ENCODE data around the gene TMEM273.

The TMEM273 gene

GRCh38 chr10:49175587-49176309 is 12.4 kb downstream of the TMEM273 start:
- DNase-seq (ENCODE audit: low spot score) = no peak

- no peak for DNase-seq (ENCODE audit: low spot score)
Observed at GRCh38 chr10:49174926-49175500, 13.2 kb downstream of the TMEM273 start.

- DNase-seq (ENCODE audit: low spot score) = no peak
Observed at GRCh38 chr10:49174261-49174925, 13.8 kb downstream of the TMEM273 start.

GRCh38 chr10:49173853-49174252 is 14.3 kb downstream of the TMEM273 start:
- no peak for DNase-seq (ENCODE audit: low spot score)

- no peak for DNase-seq (ENCODE audit: low spot score)
Observed at GRCh38 chr10:49173201-49173772, 14.9 kb downstream of the TMEM273 start.

- no peak for DNase-seq (ENCODE audit: low spot score)
Observed at GRCh38 chr10:49172777-49173132, 15.4 kb downstream of the TMEM273 start.

- DNase-seq (ENCODE audit: low spot score) = no peak
Observed at GRCh38 chr10:49172061-49172776, 16.0 kb downstream of the TMEM273 start.

GRCh38 chr10:49171326-49172060 is 16.7 kb downstream of the TMEM273 start:
- no peak for DNase-seq (ENCODE audit: low spot score)

GRCh38 chr10:49170632-49171325 is 17.4 kb downstream of the TMEM273 start:
- DNase-seq (ENCODE audit: low spot score) = no peak

- DNase-seq (ENCODE audit: low spot score) = no peak
Observed at GRCh38 chr10:49169776-49170175, 18.4 kb downstream of the TMEM273 start.

GRCh38 chr10:49168831-49169500 is 19.2 kb downstream of the TMEM273 start:
- no peak for DNase-seq (ENCODE audit: low spot score)

GRCh38 chr10:49168171-49168540 is 20.0 kb downstream of the TMEM273 start:
- no peak for DNase-seq (ENCODE audit: low spot score)

- DNase-seq (ENCODE audit: low spot score) = no peak
Observed at GRCh38 chr10:49167425-49168170, 20.6 kb downstream of the TMEM273 start.

GRCh38 chr10:49166484-49167400 is 21.4 kb downstream of the TMEM273 start:
- no peak for DNase-seq (ENCODE audit: low spot score)

GRCh38 chr10:49165821-49166483 is 22.2 kb downstream of the TMEM273 start:
- DNase-seq (ENCODE audit: low spot score) = no peak

- no peak for DNase-seq (ENCODE audit: low spot score)
Observed at GRCh38 chr10:49165259-49165658, 22.9 kb downstream of the TMEM273 start.

GRCh38 chr10:49164559-49165188 is 23.5 kb downstream of the TMEM273 start:
- peak; percentile 92 for DNase-seq (ENCODE audit: low spot score)

GRCh38 chr10:49163741-49164140 is 24.4 kb downstream of the TMEM273 start:
- DNase-seq (ENCODE audit: low spot score) = no peak
